SK-N-SH treated with all-trans-retinoic acid at 6 μM for 48 hours (cell line): ENCODE data around the gene TMEM100.

Experiments used
- ATAC-seq: fragments of 200-7000 bp; cut with Tn5 transposase; 3 replicates; pipeline ENCODE4 v1.9.1; 2020; ENCODE audit warnings: mild to moderate bottlenecking, moderate library complexity
- ARNTL ChIP-seq: fragments of 450-650 bp; formaldehyde crosslinking; IDR thresholded peaks from 2 replicates; pipeline ENCODE4 v1.5.0; 2020; ENCODE audit warnings: low read depth, mild to moderate bottlenecking, moderate library complexity, borderline replicate concordance
- BACH2 ChIP-seq: fragments of 250-450 bp; sonication (Bioruptor Pico); IDR thresholded peaks from 2 replicates; pipeline ENCODE4 v1.9.0; 2021; ENCODE audit warnings: mild to moderate bottlenecking, borderline replicate concordance
- CSDC2 ChIP-seq: fragments of 250-450 bp; sonication (Bioruptor Pico); IDR thresholded peaks from 2 replicates; pipeline ENCODE4 v1.5.0; 2020; ENCODE audit warnings: mild to moderate bottlenecking, moderate library complexity
- ESRRG ChIP-seq: fragments of 250-450 bp; sonication (Bioruptor Pico); IDR thresholded peaks from 2 replicates; pipeline ENCODE4 v1.6.1; 2021; ENCODE audit warnings: mild to moderate bottlenecking
- GLIS3 ChIP-seq: fragments of 250-450 bp; sonication (Bioruptor Pico); IDR thresholded peaks from 2 replicates; pipeline ENCODE4 v1.5.0; 2020; ENCODE audit warnings: mild to moderate bottlenecking, moderate library complexity
- ISL1 ChIP-seq: fragments of 250-450 bp; sonication (Bioruptor Pico); IDR thresholded peaks from 2 replicates; pipeline ENCODE4 v2.1.2; 2022; ENCODE audit warnings: mild to moderate bottlenecking, moderate library complexity
- OSR1 ChIP-seq: fragments of 250-450 bp; sonication (Bioruptor Pico); IDR thresholded peaks from 2 replicates; pipeline ENCODE4 v1.8.0; 2022; ENCODE audit warnings: moderate library complexity, mild to moderate bottlenecking, inconsistent platforms
- POU6F1 ChIP-seq: fragments of 250-450 bp; sonication (Bioruptor Pico); IDR thresholded peaks from 2 replicates; pipeline ENCODE4 v1.8.0; 2021; ENCODE audit warnings: low read depth, mild to moderate bottlenecking, moderate library complexity, borderline replicate concordance
- PPARA ChIP-seq: fragments of 250-450 bp; sonication (Bioruptor Pico); IDR thresholded peaks from 2 replicates; pipeline ENCODE4 v1.5.0; 2020; ENCODE audit warnings: mild to moderate bottlenecking, borderline replicate concordance
- SNAI2 ChIP-seq: fragments of 250-450 bp; sonication (Bioruptor Pico); IDR thresholded peaks from 2 replicates; pipeline ENCODE4 v1.5.0; 2020; ENCODE audit warnings: mild to moderate bottlenecking, moderate library complexity
- TCF4 ChIP-seq: fragments of 250-450 bp; sonication (Bioruptor Pico); IDR thresholded peaks from 2 replicates; pipeline ENCODE4 v1.8.0; 2021; ENCODE audit warnings: mild to moderate bottlenecking, moderate library complexity, borderline replicate concordance
- TOX ChIP-seq: fragments of 250-450 bp; sonication (Bioruptor Pico); IDR thresholded peaks from 2 replicates; pipeline ENCODE4 v1.8.0; 2021; ENCODE audit warnings: mild to moderate bottlenecking, moderate library complexity, borderline replicate concordance
- ZC3H10 ChIP-seq: fragments of 250-450 bp; sonication (Bioruptor Pico); IDR thresholded peaks from 2 replicates; pipeline ENCODE4 v1.5.1; 2021; ENCODE audit warnings: mild to moderate bottlenecking, moderate library complexity
- ZFP3 ChIP-seq: fragments of 250-450 bp; sonication (Bioruptor Pico); IDR thresholded peaks from 2 replicates; pipeline ENCODE4 v1.5.0; 2020; ENCODE audit warnings: mild to moderate bottlenecking, moderate library complexity
- ZFP30 ChIP-seq: fragments of 450-650 bp; formaldehyde crosslinking; IDR thresholded peaks from 2 replicates; pipeline ENCODE4 v1.5.0; 2022; ENCODE audit warnings: mild to moderate bottlenecking, moderate library complexity
- ZNF565 ChIP-seq: fragments of 450-650 bp; formaldehyde crosslinking; conservative IDR thresholded peaks from 2 replicates; pipeline ENCODE4 v1.5.0; 2020; ENCODE audit warnings: low read depth, mild to moderate bottlenecking, moderate library complexity
- ZNF70 ChIP-seq: fragments of 450-650 bp; formaldehyde crosslinking; IDR thresholded peaks from 2 replicates; pipeline ENCODE4 v1.5.0; 2020; ENCODE audit warnings: mild to moderate bottlenecking, moderate library complexity
- ZNF8 ChIP-seq: fragments of 450-650 bp; formaldehyde crosslinking; IDR thresholded peaks from 2 replicates; pipeline ENCODE4 v1.5.0; 2020; ENCODE audit warnings: mild to moderate bottlenecking, moderate library complexity
- TF ChIP-seq, protein P1 (sequence below): fragments of 250-450 bp; sonication (Bioruptor Pico); IDR thresholded peaks from 2 replicates; pipeline ENCODE4 v1.5.0; 2020; ENCODE audit warnings: mild to moderate bottlenecking, moderate library complexity
- TF ChIP-seq, protein P2 (sequence below): fragments of 250-450 bp; sonication (Bioruptor Pico); IDR thresholded peaks from 2 replicates; pipeline ENCODE4 v1.8.0; 2020; ENCODE audit warnings: mild to moderate bottlenecking, moderate library complexity, borderline replicate concordance
- TF ChIP-seq, protein P3 (sequence below): fragments of 250-450 bp; sonication (Bioruptor Pico); IDR thresholded peaks from 2 replicates; pipeline ENCODE4 v1.5.1; 2020; ENCODE audit warnings: low read depth, mild to moderate bottlenecking, moderate library complexity

Gene TMEM100

DNA sequence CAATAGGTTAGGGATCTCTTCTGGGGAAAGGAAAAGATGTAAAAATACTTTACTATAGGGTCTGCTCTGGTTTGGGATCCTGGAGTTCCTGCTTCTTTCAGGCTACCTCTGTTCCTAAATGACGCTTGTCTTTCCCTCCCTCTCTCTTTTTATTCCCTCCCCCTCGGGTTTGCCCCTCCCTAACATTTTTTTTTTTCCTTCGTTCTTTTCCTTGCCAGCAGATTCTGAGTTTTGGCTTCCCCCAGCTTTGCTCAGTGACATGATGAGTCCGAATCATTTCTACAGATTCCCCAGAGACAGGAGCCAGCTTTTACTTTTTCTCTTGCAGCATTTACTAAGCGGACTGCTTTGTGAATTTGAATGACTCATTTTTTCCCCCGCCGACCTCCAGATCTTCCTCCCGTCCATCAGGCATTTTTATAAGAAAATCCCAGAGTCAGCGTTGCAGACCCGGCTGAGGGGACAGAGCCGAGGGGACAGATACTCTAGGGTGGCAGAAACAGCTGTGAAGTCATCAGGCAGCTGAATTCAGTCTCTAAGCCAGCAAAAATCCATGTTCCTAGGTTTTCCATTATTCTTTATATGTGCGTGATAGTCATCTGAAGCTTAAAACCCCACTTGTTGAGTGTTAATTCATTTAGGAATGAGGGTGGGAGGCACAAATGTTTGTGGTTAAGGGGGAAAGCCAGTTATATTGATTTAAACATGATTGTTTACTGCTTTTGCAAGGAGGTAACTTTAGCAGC lies at the start of gene TMEM100:
TSS of gene TMEM100 (minus strand) at position 123 of the 746 bp plus-strand sequence. CDS start 1,794 bp downstream, outside the sequence.
- peak; percentile 45 for ATAC-seq
- TF ChIP-seq BACH2 (CRISPR knock-in tag) (no peak), ZNF8 (no peak), SNAI2 (no peak), ZC3H10 (CRISPR knock-in tag) (no peak), TCF4 (CRISPR knock-in tag) (no peak), TOX (CRISPR knock-in tag) (no peak), ISL1 (CRISPR knock-in tag) (no peak)

- no peak for ATAC-seq
- TF ChIP-seq POU6F1 (no peak), TOX (CRISPR knock-in tag) (no peak), ZFP3 (CRISPR knock-in tag) (no peak), ESRRG (CRISPR knock-in tag) (no peak), ZC3H10 (CRISPR knock-in tag) (no peak), BACH2 (CRISPR knock-in tag) (no peak), TCF4 (CRISPR knock-in tag) (no peak), ARNTL (CRISPR knock-in tag) (no peak), ZNF8 (no peak)
- TF ChIP-seq, all 23 proteins: peak for 0
These were observed 49.4 kb upstream of the TMEM100 start for GRCh38 chr17:55772086-55772485.

- ATAC-seq, result peak; percentile 90
- no peak for TF ChIP-seq ZFP3 (CRISPR knock-in tag)
- TF ChIP-seq, protein P1, sequence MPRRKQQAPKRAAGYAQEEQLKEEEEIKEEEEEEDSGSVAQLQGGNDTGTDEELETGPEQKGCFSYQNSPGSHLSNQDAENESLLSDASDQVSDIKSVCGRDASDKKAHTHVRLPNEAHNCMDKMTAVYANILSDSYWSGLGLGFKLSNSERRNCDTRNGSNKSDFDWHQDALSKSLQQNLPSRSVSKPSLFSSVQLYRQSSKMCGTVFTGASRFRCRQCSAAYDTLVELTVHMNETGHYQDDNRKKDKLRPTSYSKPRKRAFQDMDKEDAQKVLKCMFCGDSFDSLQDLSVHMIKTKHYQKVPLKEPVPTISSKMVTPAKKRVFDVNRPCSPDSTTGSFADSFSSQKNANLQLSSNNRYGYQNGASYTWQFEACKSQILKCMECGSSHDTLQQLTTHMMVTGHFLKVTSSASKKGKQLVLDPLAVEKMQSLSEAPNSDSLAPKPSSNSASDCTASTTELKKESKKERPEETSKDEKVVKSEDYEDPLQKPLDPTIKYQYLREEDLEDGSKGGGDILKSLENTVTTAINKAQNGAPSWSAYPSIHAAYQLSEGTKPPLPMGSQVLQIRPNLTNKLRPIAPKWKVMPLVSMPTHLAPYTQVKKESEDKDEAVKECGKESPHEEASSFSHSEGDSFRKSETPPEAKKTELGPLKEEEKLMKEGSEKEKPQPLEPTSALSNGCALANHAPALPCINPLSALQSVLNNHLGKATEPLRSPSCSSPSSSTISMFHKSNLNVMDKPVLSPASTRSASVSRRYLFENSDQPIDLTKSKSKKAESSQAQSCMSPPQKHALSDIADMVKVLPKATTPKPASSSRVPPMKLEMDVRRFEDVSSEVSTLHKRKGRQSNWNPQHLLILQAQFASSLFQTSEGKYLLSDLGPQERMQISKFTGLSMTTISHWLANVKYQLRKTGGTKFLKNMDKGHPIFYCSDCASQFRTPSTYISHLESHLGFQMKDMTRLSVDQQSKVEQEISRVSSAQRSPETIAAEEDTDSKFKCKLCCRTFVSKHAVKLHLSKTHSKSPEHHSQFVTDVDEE (CRISPR knock-in tag), result no peak
- TF ChIP-seq GLIS3 (CRISPR knock-in tag), result no peak
- no peak for TF ChIP-seq ZNF8
- TF ChIP-seq ZNF565 (CRISPR knock-in tag), result no peak
- TF ChIP-seq OSR1 (CRISPR knock-in tag), result no peak
- TF ChIP-seq ARNTL (CRISPR knock-in tag), result no peak
- TF ChIP-seq TCF4 (CRISPR knock-in tag), result no peak
- TF ChIP-seq, protein P2, sequence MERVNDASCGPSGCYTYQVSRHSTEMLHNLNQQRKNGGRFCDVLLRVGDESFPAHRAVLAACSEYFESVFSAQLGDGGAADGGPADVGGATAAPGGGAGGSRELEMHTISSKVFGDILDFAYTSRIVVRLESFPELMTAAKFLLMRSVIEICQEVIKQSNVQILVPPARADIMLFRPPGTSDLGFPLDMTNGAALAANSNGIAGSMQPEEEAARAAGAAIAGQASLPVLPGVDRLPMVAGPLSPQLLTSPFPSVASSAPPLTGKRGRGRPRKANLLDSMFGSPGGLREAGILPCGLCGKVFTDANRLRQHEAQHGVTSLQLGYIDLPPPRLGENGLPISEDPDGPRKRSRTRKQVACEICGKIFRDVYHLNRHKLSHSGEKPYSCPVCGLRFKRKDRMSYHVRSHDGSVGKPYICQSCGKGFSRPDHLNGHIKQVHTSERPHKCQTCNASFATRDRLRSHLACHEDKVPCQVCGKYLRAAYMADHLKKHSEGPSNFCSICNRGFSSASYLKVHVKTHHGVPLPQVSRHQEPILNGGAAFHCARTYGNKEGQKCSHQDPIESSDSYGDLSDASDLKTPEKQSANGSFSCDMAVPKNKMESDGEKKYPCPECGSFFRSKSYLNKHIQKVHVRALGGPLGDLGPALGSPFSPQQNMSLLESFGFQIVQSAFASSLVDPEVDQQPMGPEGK (CRISPR knock-in tag), result no peak
- no peak for TF ChIP-seq PPARA (CRISPR knock-in tag)
- TF ChIP-seq CSDC2 (CRISPR knock-in tag), result no peak
- TF ChIP-seq, protein P3, sequence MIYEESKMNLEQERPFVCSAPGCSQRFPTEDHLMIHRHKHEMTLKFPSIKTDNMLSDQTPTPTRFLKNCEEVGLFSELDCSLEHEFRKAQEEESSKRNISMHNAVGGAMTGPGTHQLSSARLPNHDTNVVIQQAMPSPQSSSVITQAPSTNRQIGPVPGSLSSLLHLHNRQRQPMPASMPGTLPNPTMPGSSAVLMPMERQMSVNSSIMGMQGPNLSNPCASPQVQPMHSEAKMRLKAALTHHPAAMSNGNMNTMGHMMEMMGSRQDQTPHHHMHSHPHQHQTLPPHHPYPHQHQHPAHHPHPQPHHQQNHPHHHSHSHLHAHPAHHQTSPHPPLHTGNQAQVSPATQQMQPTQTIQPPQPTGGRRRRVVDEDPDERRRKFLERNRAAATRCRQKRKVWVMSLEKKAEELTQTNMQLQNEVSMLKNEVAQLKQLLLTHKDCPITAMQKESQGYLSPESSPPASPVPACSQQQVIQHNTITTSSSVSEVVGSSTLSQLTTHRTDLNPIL (CRISPR knock-in tag), result no peak
- no peak for TF ChIP-seq BACH2 (CRISPR knock-in tag)
- no peak for TF ChIP-seq ESRRG (CRISPR knock-in tag)
- TF ChIP-seq ZFP30, result no peak
- no peak for TF ChIP-seq ZNF70 (CRISPR knock-in tag)
These were observed 47.7 kb upstream of the TMEM100 start for GRCh38 chr17:55770196-55770870.
